HG03025 (cell line): ENCODE results near the gene OR51I2.

Source experiments
- ATAC-seq: cut with Tn5 transposase; IDR thresholded peaks from one replicate; pipeline ENCODE4 v1.9.1; 2021; ENCODE audit warnings: mild to moderate bottlenecking, moderate library complexity; ENCODE audit not compliant: unreplicated experiment, low FRiP score

OR51I2 gene, protein sequence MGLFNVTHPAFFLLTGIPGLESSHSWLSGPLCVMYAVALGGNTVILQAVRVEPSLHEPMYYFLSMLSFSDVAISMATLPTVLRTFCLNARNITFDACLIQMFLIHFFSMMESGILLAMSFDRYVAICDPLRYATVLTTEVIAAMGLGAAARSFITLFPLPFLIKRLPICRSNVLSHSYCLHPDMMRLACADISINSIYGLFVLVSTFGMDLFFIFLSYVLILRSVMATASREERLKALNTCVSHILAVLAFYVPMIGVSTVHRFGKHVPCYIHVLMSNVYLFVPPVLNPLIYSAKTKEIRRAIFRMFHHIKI

DNA sequence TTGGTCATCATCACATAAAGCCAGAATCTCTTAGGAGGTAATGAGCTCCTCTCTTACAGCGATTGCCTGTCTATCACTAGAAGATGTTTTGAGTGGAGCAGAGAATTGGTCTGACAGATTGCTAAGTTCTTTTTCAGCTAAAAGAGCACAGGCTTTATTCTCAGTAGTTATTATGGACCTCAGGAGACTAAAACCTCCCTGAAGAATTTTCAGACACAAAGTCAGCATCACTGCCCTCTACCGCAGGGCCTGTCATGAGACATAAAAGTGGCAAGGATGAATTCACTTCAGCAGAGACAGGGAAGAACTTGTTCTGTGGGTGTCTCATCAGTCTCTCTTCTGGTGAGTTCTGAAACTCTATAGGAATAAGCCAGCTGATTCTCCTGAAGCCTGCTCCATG is at the start of gene OR51I2:
OR51I2 (plus strand) TSS at position 301 of the 400 bp plus-strand sequence. CDS start 4,166 bp downstream, outside the sequence.
- ATAC-seq: no peak

DNA sequence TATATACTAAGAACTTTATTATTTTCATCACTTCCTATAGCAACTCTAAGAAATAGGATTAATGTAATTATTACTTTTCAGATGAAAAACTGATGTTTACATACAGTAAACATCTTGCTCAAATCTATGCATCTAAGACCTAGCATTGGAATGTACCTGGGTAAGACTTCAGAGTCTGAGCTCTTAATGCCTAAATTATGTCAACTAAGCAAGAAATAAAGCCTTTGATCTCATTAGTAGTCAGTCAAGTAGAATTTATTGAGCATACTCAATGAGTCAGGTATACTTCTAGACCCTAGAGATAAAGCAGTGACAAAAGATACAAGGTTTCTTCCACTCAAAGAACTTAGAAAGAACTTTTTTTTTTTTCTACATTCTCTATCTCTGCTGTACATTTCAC is 44.0 kb upstream of the OR51I2 start:
- no peak for ATAC-seq

DNA sequence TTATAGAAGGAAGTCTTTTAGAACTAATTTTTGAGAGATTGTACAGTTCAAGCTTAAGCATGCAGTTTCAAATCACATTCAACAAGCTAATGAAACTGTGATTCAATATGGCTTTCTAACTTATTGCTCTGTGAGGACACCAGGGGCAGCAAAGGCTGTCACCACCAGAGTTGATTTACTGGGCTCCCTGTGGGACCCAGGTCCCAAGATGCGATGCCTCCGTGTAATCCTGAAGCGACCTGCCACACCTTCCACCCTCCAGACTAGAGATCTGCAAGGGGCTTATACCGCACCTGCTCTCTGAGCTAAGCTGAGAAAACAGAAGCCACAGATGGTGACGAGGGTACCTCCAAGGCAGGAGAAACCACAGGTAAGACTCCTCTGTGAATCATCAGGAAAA is 28.1 kb upstream of the OR51I2 start:
- no peak for ATAC-seq

DNA sequence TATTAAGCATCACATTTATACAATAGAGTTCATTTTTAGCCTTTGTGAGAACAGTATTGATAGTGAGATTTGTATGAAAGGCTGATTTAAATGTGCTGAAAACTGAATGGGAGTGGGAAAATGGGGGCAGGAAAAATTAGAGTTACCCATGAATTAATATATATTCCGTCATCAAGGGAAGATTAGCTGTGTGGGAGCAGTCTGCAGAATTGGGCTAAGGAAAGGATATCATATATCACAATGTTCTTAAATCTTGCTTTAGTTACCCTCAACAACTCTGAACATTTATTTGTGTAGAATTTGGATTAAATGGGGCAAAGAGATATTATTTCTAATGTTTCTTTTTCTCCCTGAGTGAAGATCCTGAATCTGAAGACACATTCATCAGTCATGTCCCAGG is 27.3 kb upstream of the OR51I2 start, which contains the start of gene OR51Q1:
OR51Q1 (plus strand) TSS at position 301 of the 400 bp plus-strand sequence; CDS start at position 391, 90 bp downstream.
- ATAC-seq: no peak

DNA sequence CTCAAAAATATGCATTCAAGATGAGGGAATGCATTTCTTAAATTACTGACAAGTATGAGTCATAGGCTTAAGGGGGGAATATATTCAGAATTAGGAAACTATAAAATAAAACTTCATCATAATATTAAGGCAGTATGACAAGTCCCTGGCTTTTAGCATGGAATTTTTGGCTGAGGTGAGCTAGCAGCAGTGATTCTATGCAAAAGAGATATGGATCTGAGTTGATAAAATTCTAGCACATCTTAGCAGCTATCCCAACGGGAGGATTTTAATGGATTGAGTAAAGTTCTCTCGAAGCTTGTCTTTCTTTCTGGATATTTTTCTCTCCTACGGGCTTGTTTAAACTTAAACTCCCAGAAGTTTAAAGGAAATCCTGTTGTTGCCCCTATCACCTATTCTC is 26.0 kb upstream of the OR51I2 start:
- no peak for ATAC-seq

DNA sequence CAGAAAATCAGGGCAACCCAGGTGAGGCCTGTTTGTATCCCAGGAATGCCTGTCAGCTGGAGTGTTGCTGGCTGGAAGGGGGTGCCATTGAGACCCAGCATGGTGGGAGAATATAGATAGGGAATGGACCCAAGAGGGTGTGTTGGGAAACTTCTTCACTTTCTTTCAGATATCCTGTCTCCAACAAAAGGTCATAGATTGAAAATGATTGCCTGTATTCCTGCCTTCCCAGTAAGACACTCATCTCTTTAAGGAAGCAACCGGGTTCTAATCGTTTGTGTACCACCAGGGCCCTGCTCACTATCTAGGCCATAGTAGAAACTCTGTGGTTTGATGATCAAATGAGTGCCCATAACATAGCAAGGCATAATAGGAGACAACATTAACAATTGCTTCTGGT is 7.7 kb upstream of the OR51I2 start, which contains the start of gene OR51I1:
OR51I1 (minus strand) TSS at position 101 of the 400 bp plus-strand sequence; CDS start at position 101, 0 bp downstream.
- no peak for ATAC-seq

DNA sequence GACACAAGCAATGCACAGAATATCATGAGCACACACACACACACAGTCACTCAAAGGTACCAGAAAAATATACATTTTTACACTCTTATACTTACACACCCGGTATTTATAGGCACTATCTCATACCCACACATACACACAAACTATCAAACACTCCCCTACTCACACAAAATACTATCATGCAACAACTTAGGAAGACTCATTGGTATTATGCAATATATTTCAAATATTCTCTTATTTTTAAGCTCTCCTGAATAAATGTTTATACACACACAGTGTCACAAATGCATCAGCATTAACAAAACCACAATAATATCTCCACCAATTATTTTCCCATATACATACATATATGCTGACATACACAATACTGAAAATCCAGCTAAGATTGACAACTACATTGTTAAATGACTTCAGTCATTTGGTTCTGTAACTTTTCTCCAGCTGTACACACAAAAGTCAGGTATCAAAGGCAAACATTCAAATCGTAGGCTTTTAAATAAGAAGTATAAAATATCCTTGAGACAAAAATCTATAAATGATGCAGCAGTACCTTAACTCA is 5.2 kb upstream of the OR51I2 start:
- no peak for ATAC-seq

DNA sequence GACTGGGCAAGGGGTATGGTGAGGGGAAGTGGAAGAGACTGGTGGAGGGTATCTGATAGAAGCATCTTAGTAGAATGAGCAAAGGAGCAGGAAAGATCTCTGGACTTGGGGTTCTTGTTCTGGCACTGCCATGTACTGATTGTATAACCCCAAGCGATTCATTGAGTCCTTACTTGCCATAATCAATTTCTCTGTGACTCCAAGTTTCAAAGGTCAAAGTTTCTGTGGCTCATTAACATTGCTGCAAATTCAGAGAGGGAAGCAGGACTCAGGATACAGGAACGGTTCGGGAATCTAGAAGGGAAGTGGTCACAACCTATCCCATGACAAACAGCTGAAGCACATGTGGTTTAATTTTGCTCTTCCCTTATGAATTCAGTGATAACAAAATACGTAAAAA is 309 bp downstream of the OR51I2 start:
- ATAC-seq: no peak

DNA sequence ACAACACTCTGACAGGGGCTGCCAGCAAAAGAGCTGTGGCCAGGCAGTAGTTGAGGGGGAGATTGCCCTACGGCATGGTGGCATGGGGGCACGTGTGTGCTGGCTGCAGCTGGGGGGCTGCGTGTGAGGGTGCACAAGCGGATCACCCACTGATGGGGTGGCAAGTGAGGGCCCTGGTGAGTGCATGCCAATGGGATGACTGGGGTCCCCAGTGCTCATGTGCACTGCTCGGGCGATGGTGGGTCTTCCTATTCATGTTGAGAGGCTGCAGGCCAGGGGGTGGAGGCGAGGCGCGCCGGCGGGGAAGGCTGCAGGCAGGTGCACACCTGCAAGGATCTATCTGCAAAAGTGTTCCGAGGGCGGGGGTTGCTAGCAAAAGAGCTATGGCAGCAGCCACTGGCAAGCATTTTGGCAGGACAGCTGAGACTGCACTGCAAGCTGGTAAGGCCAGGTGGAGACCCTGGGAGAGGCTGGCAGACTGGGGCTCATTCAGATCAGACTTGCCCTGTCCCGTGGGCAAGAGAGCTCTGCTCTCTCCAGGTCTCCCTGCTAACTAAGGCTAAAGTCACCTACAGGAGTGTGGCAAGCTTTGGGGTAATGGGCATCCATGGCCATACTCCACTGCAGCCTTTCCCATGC is 12.0 kb downstream of the OR51I2 start:
- no peak for ATAC-seq

DNA sequence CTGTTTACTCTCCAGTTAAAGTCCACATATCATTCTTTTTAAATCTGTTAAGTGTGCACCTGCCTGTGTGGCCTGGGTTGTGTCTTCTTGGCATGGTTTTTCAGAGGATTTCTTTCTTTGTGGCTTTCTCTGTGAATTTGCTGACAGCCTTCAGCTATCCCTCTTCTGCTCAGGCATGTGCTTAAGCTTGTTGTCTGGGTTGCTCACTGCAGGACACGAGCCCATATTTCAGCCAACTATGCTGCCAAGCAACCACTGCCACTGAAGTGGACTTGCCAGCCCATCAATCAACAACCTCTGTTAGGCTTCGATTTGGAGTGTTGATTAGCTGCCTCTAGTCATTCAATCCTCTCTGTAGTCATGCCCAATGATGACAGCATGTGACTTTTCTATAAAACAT is 18.4 kb downstream of the OR51I2 start:
- no peak for ATAC-seq

DNA sequence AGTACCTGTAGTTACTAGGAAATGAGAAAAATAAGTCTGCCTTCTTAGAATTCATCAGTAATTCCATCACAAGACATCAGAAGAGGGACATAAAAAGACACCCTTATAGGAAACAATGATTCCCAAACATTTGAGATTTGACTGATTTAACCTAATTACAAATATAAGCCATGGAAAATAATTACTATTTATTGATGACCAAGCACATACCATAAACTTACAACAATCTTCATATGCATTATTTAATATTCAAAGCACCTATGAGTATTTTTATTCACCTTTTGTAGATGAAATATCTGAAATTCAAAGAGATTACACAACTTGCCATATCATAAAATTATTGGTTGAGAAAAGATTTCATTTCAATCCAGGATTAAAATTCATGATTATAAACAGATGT is 24.8 kb downstream of the OR51I2 start:
- ATAC-seq: no peak

DNA sequence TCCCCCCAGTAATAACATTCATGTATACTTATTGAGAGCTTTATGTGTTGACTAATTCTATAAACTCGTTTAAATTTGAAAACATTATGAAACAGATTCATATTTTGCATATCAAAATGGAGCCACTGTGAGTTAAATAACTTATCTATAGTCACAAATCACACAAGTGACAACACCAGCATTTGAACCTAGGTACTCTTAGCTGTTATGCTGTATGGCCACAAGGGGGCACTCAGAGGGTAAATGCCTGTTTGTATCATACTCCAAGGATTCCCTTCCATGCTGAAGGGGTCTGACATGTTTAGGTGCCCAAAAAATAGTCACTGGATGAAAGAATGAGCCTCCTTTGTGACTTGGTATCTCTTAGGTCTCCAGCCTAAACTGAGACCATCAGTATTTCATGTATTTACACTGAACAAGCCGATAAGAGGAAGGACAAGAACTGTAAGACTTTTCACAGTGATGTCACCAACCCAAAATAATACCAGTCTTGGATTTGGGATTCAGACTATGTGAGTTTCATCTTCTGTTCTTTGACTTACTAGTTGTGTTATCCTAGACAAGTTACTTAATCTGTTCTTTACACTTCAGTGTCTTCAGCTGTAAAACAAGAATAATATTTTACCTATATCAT is 27.2 kb downstream of the OR51I2 start:
- peak; percentile 89 for ATAC-seq

DNA sequence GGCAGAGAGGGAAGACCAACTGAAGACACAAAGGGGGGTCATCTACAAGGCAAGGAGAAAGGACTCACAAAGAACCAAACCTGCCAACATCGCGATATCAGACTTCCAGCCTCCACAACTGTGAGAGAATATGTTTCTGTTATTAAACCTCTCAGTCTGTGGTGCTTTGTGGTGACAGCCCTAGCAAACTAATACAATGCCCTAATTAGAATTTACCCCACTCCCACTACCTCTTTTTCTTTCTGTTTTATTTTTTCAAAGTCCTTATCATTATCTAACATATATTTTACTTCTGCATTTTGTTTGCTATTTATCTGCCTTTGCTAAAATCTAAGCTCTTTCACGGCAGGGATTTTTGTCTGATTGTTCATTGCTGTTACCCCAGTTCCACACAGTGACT is 36.9 kb downstream of the OR51I2 start:
- no peak for ATAC-seq

DNA sequence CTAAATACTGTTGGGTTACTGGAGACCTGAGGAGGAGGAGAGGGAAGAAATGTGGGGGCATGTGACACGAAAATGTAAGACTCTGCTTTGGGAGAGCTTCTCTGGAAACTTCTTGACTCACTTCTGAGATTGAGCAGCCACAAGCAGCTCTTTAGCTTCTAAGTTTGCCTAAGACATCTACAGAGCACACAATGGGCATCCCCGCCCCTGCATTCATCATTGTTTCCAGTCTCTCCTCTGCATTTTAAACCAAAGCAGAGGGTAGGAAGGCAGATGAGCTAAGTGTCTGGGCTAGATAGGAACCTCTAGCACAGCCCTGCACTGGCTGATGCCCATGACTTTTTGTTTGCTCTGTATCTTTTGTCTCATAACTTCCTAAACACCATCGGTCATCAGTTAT is 37.3 kb downstream of the OR51I2 start:
- ATAC-seq: no peak

DNA sequence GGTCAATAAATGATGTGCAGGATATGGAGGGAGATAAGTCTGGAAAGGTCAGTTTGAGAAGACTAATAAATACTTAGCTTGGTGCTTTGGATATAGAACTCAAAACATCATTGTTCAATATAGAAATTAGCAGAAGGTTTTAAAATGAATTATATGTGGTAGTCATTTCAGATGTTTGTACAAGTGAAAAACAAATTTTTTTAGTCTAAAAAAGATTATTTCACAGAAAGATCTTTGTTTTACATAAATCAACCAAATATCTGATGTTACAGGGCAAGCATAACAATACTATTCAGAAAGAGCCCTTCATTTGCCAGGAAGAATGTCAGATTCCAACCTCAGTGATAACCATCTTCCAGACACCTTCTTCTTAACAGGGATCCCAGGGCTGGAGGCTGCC is 39.3 kb downstream of the OR51I2 start, which contains the start of gene OR52D1:
OR52D1 (plus strand) TSS at position 301 of the 400 bp plus-strand sequence; CDS start at position 323, 22 bp downstream.
- ATAC-seq: no peak

DNA sequence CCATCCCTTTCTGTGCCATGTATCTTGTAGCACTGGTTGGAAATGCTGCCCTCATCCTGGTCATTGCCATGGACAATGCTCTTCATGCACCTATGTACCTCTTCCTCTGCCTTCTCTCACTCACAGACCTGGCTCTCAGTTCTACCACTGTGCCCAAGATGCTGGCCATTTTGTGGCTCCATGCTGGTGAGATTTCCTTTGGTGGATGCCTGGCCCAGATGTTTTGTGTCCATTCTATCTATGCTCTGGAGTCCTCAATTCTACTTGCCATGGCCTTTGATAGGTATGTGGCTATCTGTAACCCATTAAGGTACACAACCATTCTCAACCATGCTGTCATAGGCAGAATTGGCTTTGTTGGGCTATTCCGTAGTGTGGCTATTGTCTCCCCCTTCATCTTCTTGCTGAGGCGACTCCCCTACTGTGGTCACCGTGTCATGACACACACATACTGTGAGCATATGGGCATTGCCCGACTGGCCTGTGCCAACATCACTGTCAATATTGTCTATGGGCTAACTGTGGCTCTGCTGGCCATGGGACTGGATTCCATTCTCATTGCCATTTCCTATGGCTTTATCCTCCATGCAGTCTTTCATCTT is 39.8 kb downstream of the OR51I2 start:
- no peak for ATAC-seq

DNA sequence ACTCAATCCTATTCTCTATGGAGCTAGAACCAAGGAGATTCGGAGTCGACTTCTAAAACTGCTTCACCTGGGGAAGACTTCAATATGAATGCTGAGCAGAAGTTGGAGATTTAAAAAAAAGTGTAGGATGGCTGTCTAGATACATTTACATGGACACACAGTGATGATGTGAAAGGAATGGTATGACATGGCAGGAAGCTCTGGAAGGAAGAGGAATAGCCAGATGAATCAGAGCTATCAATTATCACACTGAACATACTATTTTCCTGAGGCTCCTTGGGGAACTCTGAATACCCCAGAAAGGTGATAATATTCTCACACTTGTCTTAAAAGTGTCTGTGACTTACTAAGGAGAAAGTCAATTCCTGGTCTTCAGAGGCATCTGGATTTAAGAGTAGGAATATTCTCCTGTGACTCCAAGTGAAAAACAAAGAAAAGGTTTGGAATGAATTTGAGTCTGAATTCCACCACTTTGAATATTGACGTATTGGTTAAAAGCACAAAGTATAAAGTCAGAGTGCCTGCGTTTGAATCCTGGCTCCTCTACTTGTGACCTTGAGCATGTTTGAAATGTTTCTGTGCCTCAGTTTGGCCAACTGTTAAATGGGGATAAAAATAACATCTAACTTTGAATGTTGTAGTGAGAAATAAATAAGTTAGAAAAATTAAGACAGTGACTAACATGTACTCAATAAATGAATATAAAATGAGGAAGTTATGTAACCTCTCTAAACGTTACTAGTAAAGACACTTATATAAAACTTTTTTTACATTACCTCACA is 40.6 kb downstream of the OR51I2 start:
- ATAC-seq: no peak

DNA sequence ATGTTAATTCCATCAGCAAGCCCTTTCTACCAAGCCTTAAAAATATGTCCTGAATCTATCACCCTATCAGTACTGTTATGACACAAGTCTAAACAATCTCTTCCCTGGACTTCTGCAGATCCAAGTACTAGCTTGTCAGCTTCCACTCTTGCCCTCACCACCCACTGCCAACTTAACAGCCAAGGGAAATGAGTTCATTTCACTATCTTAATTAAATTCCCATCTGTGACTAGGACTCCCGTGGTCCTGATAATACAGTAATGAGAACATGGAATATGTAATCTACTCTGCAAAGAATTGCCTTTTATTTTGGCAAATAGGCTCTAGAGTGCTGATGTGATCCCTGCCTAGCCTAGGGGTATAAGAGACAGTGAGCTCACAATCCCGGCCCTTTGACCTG is 50.5 kb downstream of the OR51I2 start:
- ATAC-seq: no peak

DNA sequence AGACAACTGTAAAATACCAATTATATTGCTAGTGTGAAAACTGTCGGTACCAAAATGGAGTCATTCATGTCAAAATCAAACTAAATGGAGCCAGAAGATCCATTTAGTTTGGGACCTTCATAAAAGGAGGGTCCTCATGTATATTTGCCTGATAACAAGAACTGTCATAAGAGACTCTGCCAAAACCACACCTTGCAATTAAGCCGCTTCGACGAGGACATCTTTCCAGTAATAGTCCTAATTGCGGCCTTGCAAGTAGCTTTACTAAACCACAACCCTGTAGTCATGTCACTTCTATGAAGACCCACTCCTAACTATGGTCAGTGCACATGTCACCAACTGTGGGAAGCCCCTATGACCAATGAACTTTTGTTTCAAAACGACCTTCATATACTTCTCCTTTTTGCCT is 51.3 kb downstream of the OR51I2 start:
- no peak for ATAC-seq

DNA sequence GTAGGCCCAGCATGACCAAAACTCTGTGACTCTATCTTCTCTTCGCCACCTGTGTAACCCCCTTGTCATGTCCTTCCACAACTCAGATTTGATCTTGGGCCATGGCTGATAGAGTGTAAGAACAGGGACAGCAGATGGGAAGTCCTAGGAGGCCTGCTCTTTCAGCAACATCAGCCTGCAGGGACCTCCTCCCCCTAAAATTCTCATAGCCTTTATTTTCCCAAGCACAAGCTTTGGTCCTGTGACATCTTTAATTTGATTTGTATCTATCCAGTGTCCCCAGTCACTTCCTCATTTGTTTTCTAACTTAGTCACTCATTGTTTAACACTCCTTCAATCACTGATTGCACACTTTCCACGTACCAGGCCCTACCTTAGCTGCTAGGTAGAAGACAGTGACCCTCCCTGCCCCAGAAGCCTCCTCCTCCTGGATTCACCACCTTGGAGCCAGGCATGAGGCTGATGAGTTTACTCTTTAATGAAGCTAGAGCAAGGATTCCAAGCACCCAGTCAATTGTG is 55.3 kb downstream of the OR51I2 start:
- ATAC-seq: no peak
